Keratinocyte (primary cell): ENCODE data around the gene CLIP4. TPM values are rescaled to one million over a fixed set of nuclear protein-coding genes. Genes with fewer than 3 reads are reported as not detected.

Experiments used
- DNase-seq: peaks from one replicate; pipeline ENCODE4 v3.0.0-alpha.2; 2011; ENCODE audit warnings: low read depth, missing footprints, low spot score
- FAIRE-seq: peaks from 2 replicates; lab custom pipeline; 2011; peaks lifted over from hg19 to GRCh38; lab: Jason Lieb, UNC
- H2AFZ ChIP-seq: 2 replicates; pipeline ENCODE4 v1.6.0; 2012; ENCODE audit warnings: low read length, control low read depth, inconsistent platforms; ENCODE audit not compliant: control insufficient read depth
- H3K27ac ChIP-seq: 2 replicates; pipeline ENCODE4 v1.5.1; 2011; ENCODE audit warnings: low read length; ENCODE audit not compliant: control insufficient read depth, insufficient read depth
- H3K27me3 ChIP-seq: 3 replicates; pipeline ENCODE4 v1.6.0; 2011; ENCODE audit warnings: low read length; ENCODE audit not compliant: control insufficient read depth, insufficient read depth; ENCODE audit errors: extremely low read depth
- H3K36me3 ChIP-seq, 2 experiments: 2 replicates in 1 of 2; 3 replicates in 1 of 2; pipeline ENCODE4 v1.5.1; 2011; ENCODE audit warnings: low read length in 2 of 2, mild to moderate bottlenecking in 1 of 2; ENCODE audit not compliant: control insufficient read depth in 2 of 2, insufficient read depth in 2 of 2; ENCODE audit errors: extremely low read depth in 1 of 2
- H3K4me1 ChIP-seq: 3 replicates; pipeline ENCODE4 v1.5.1; 2011; ENCODE audit warnings: low read length; ENCODE audit not compliant: control insufficient read depth, insufficient read depth; ENCODE audit errors: extremely low read depth
- H3K4me2 ChIP-seq: 3 replicates; pipeline ENCODE4 v1.6.0; 2011; ENCODE audit warnings: low read depth, low read length; ENCODE audit not compliant: control insufficient read depth, insufficient read depth; ENCODE audit errors: extremely low read depth
- H3K4me3 ChIP-seq, 3 experiments: fragments of 200-600 bp in 1 of 3; sonication (generic) in 1 of 3; 2 replicates in 2 of 3; 3 replicates in 1 of 3; pipeline ENCODE4 v1.5.1; 2011 to 2016; ENCODE audit warnings: low read length in 3 of 3, mild to moderate bottlenecking in 3 of 3, control low read depth in 2 of 3, inconsistent platforms in 1 of 3, low read depth in 1 of 3, mixed read lengths in 1 of 3, mixed run types in 1 of 3, moderate library complexity in 1 of 3; ENCODE audit not compliant: control insufficient read depth in 2 of 3, insufficient read depth in 2 of 3; ENCODE audit errors: extremely low read depth in 1 of 3
- H3K79me2 ChIP-seq: 2 replicates; pipeline ENCODE4 v1.6.0; 2012; ENCODE audit warnings: low read length; ENCODE audit not compliant: control insufficient read depth, insufficient read depth
- H3K9ac ChIP-seq: 3 replicates; pipeline ENCODE4 v1.6.0; 2011; ENCODE audit warnings: low read length; ENCODE audit not compliant: control insufficient read depth, insufficient read depth; ENCODE audit errors: extremely low read depth
- H3K9me1 ChIP-seq: 3 replicates; pipeline ENCODE4 v1.6.0; 2011; ENCODE audit warnings: low read length; ENCODE audit not compliant: control insufficient read depth, insufficient read depth; ENCODE audit errors: extremely low read depth
- H3K9me3 ChIP-seq: 2 replicates; pipeline ENCODE4 v1.5.1; 2012; ENCODE audit warnings: low read depth, low read length; ENCODE audit not compliant: control insufficient read depth
- H4K20me1 ChIP-seq: 3 replicates; pipeline ENCODE4 v1.6.0; 2011; ENCODE audit warnings: low read length; ENCODE audit not compliant: control insufficient read depth, insufficient read depth; ENCODE audit errors: extremely low read depth
- EZH2 ChIP-seq: IDR thresholded peaks from one replicate; pipeline ENCODE4 v1.6.1; 2012; ENCODE audit warnings: inconsistent platforms, mild to moderate bottlenecking, low read length, moderate library complexity
- dilution Hi-C: fragments of 300-500 bp; cut with MboI; formaldehyde crosslinking; loops from one replicate; pipeline ENCODE4 v1.7.0; 2020; ENCODE audit warnings: low sequenced_read_pairs; ENCODE audit not compliant: extremely low pct_ligation_motif_present
- polyA plus RNA-seq, 5 experiments: library from polyadenylated mRNA; depleted of rRNA in 3 of 5; stranded (reverse) in 3 of 5; stranded (forward) in 1 of 5; unstranded in 1 of 5; fragments of >200 nt; gene quantifications; 1 replicate in 1 of 5; 2 replicates in 3 of 5; 3 replicates in 1 of 5; pipeline versions ENCODE4 v1.2.1 to v1.2.3, GENCODE V29; 2011 to 2012; ENCODE audit warnings: missing spikeins in 2 of 5, low read depth in 1 of 5, low replicate concordance in 1 of 5
- TF ChIP-seq, protein P1 (sequence below), 3 experiments: IDR thresholded peaks in 1 of 3; conservative IDR thresholded peaks in 1 of 3; optimal IDR thresholded peaks in 1 of 3; 2 replicates in 2 of 3; 3 replicates in 1 of 3; pipeline versions ENCODE3 to v1.5.1; 2011; ENCODE audit warnings: low read length in 3 of 3, mild to moderate bottlenecking in 3 of 3, moderate library complexity in 2 of 3, control low read depth in 1 of 3, inconsistent platforms in 1 of 3; ENCODE audit not compliant: insufficient read depth in 2 of 3; ENCODE audit errors: extremely low read depth in 1 of 3

Gene CLIP4
- polyA plus RNA-seq, 1 donor (not counting 4 experiments of a cell fraction or from before 2014, with no cell fraction given), result 46.6 TPM

DNA sequence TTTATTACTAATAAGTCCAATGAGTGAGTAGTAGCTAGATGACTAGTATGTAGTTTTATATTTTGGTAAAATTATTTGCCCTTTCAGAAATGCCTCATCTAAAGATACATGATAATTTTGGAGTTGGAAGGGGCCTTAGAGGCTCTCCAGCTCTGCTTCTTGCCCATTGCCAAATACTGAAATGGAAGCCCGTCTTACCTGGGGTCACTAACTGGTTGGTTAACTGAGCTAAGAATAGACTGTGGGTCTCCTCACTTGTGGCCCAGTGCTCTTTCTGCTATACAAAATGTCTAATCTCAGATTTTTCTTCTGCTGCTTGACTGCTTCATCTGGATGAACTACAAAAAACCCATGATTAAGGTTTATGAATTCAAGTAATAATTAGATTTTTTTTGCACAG is 67.1 kb downstream of the CLIP4 start:
- H3K4me1 ChIP-seq, result no peaks in the 10 kb centered on the region
- H2AFZ ChIP-seq, result no peak overlapping the region
- no peaks in the 10 kb centered on the region for H3K9me1 ChIP-seq
- H3K79me2 ChIP-seq, result no peaks in the 10 kb centered on the region
- DNase-seq (no peak), FAIRE-seq (no peak)
- no peak overlapping the region for H3K4me2 ChIP-seq
- H3K4me3 ChIP-seq, result no peak overlapping the region
- H3K9me3 ChIP-seq, result no peaks in the 10 kb centered on the region
- no peak overlapping the region for H3K9ac ChIP-seq
- no peaks in the 10 kb centered on the region for H3K27me3 ChIP-seq
- no peaks in the 10 kb centered on the region for H4K20me1 ChIP-seq
- TF ChIP-seq, protein P1, sequence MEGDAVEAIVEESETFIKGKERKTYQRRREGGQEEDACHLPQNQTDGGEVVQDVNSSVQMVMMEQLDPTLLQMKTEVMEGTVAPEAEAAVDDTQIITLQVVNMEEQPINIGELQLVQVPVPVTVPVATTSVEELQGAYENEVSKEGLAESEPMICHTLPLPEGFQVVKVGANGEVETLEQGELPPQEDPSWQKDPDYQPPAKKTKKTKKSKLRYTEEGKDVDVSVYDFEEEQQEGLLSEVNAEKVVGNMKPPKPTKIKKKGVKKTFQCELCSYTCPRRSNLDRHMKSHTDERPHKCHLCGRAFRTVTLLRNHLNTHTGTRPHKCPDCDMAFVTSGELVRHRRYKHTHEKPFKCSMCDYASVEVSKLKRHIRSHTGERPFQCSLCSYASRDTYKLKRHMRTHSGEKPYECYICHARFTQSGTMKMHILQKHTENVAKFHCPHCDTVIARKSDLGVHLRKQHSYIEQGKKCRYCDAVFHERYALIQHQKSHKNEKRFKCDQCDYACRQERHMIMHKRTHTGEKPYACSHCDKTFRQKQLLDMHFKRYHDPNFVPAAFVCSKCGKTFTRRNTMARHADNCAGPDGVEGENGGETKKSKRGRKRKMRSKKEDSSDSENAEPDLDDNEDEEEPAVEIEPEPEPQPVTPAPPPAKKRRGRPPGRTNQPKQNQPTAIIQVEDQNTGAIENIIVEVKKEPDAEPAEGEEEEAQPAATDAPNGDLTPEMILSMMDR (optimal IDR thresholded peaks at IDR 0.05 in 1 of 3, IDR thresholded peaks at IDR 0.05 in 1 of 3, conservative IDR thresholded peaks at IDR 0.05 in 1 of 3; ENCODE audit: extremely low read depth in 1 of 3, insufficient read depth in 2 of 3, low read length in 3 of 3), result no peak
- TF ChIP-seq EZH2, result no peak
- peaks cover 12 to 14% of the 10 kb centered on the region in 2 experiments for H3K36me3 ChIP-seq
- dilution Hi-C loops, result loop anchor here (25.0 kb wide), 1 partner anchor 120 kb away; the partner anchor contains the start of gene PCARE
- no peak overlapping the region for H3K27ac ChIP-seq

DNA sequence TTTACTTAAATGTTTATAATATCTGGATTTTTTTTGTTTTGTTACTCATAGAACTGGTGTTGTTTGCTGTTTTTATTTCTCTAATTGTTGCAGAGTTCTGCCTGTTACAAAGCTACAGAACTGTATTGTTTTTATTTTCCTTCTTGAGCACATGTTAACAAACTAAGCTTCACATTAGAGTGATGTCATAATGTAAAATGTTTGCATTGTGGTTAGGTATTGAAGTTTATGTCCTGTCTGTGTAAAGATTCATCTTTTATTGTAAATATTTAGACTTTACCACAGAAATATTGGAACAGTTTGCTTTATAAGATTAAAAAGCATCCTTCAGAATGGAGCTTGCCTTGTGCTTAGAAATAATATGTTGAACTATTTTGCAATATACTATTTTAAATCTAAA is 67.7 kb downstream of the CLIP4 start:
- no peak for FAIRE-seq
- TF ChIP-seq, protein P1 (optimal IDR thresholded peaks at IDR 0.05 in 1 of 3, IDR thresholded peaks at IDR 0.05 in 1 of 3, conservative IDR thresholded peaks at IDR 0.05 in 1 of 3; ENCODE audit: extremely low read depth in 1 of 3, insufficient read depth in 2 of 3, low read length in 3 of 3), result no peak
- no peak for TF ChIP-seq EZH2
- H3K4me2 ChIP-seq, result no peak overlapping the region

More for the DNA sequence above, 67.7 kb downstream of the CLIP4 start:
- no peaks in the 10 kb centered on the region for H3K79me2 ChIP-seq
- DNase-seq, result no peak
- H2AFZ ChIP-seq, result no peak overlapping the region
- no peaks in the 10 kb centered on the region for H4K20me1 ChIP-seq
- no peaks in the 10 kb centered on the region for H3K9me3 ChIP-seq
- H3K9ac ChIP-seq, result no peak overlapping the region
- no peaks in the 10 kb centered on the region for H3K4me1 ChIP-seq
- H3K9me1 ChIP-seq, result no peaks in the 10 kb centered on the region
- H3K4me3 ChIP-seq, result no peak overlapping the region
- H3K36me3 ChIP-seq, result peaks cover 14% of the 10 kb centered on the region in 2 experiments
- no peak overlapping the region for H3K27ac ChIP-seq
- H3K27me3 ChIP-seq, result no peaks in the 10 kb centered on the region
- dilution Hi-C loops, result loop anchor here (25.0 kb wide), 1 partner anchor 121 kb away; the partner anchor contains the start of gene PCARE
